IMR-90 (cell line): ENCODE measurements around the gene PCP2. TPM values are rescaled to one million over a fixed set of nuclear protein-coding genes. Genes with fewer than 3 reads are reported as not detected.
A peak's percentile ranks its signal among the peaks of the same experiment; 100 is the strongest.

Experiments
- ATAC-seq: fragments of 200-7000 bp; cut with Tn5 transposase; 2 replicates; pipeline ENCODE4 v1.9.1; 2020; ENCODE audit warnings: low read depth, mild to moderate bottlenecking, moderate library complexity
- BruUV-seq: library from RNA; stranded (reverse); fragments of 400-500 nt; replicated peaks from 2 replicates; lab custom pipeline; 2021; lab: Mats Ljungman, UMichigan
- CTCF ChIA-PET: fragments of 300-600 bp; formaldehyde crosslinking; extraction: SDS; loops from one replicate; lab custom pipeline; 2021; ENCODE audit warnings: antibody characterized with exemption; lab: Yijun Ruan, JAX
- POLR2A ChIA-PET: fragments of 300-600 bp; sonication (Branson Sonifier 250); formaldehyde crosslinking; loops from one replicate; lab custom pipeline; 2022; ENCODE audit warnings: antibody characterized with exemption; ENCODE audit not compliant: unreplicated experiment; lab: Charles Lee
- DNase-seq: peaks from one replicate; pipeline ENCODE4 v3.0.0; 2013
- H2AFZ ChIP-seq: replicated peaks from 2 replicates; pipeline ENCODE3; 2013; ENCODE audit warnings: low read length, mild to moderate bottlenecking; ENCODE audit not compliant: poor library complexity
- H2AK5ac ChIP-seq: 2 replicates; pipeline ENCODE4 v1.6.1; 2013; ENCODE audit warnings: low read depth, low read length, inconsistent platforms
- H2AK9ac ChIP-seq: replicated peaks from 2 replicates; pipeline ENCODE3; 2013; ENCODE audit warnings: mild to moderate bottlenecking, low read depth, low read length, moderate library complexity; ENCODE audit not compliant: poor library complexity
- H2BK120ac ChIP-seq: 2 replicates; pipeline ENCODE4 v1.6.1; 2013; ENCODE audit warnings: low read depth, low read length, inconsistent platforms
- H2BK15ac ChIP-seq: 3 replicates; pipeline ENCODE4 v1.6.1; 2013; ENCODE audit warnings: low read depth, low read length, inconsistent platforms
- H2BK20ac ChIP-seq: 2 replicates; pipeline ENCODE4 v1.6.1; 2013; ENCODE audit warnings: low read depth, mild to moderate bottlenecking, inconsistent platforms, low read length, moderate library complexity
- H2BK5ac ChIP-seq: 2 replicates; pipeline ENCODE4 v1.6.1; 2013; ENCODE audit warnings: mild to moderate bottlenecking, low read depth, low read length, inconsistent platforms; ENCODE audit not compliant: poor library complexity, severe bottlenecking
- H3K14ac ChIP-seq: replicated peaks from 2 replicates; pipeline ENCODE4 v1.6.1; 2013; ENCODE audit warnings: low read depth, low read length, inconsistent platforms
- H3K18ac ChIP-seq: 2 replicates; pipeline ENCODE4 v1.6.1; 2013; ENCODE audit warnings: low read depth, low read length, control low read depth
- H3K23ac ChIP-seq: 2 replicates; pipeline ENCODE4 v1.6.1; 2013; ENCODE audit warnings: low read depth, low read length, inconsistent platforms
- H3K27ac ChIP-seq: 2 replicates; pipeline ENCODE4 v1.5.1; 2013; ENCODE audit warnings: mild to moderate bottlenecking, control low read depth, low read length; ENCODE audit not compliant: insufficient read depth
- H3K27me3 ChIP-seq: 2 replicates; pipeline ENCODE4 v1.6.1; 2013; ENCODE audit warnings: low read length; ENCODE audit not compliant: control insufficient read depth, insufficient read depth
- H3K36me3 ChIP-seq: 2 replicates; pipeline ENCODE4 v1.6.1; 2013; ENCODE audit warnings: low read length, mixed read lengths; ENCODE audit not compliant: control insufficient read depth, insufficient read depth
- H3K4ac ChIP-seq: 2 replicates; pipeline ENCODE4 v1.6.1; 2013; ENCODE audit warnings: low read depth, low read length, inconsistent platforms
- H3K4me1 ChIP-seq: 2 replicates; pipeline ENCODE4 v1.6.1; 2013; ENCODE audit warnings: low read length, mixed read lengths; ENCODE audit not compliant: control insufficient read depth, insufficient read depth
- H3K4me2 ChIP-seq: 2 replicates; pipeline ENCODE4 v1.6.1; 2013; ENCODE audit warnings: low read depth, mild to moderate bottlenecking, control low read depth, low read length, moderate library complexity
- H3K4me3 ChIP-seq: 2 replicates; pipeline ENCODE4 v1.5.1; 2013; ENCODE audit warnings: low read depth, mild to moderate bottlenecking, control low read depth, low read length, moderate library complexity; ENCODE audit not compliant: insufficient read depth
- H3K56ac ChIP-seq: 2 replicates; pipeline ENCODE4 v1.6.1; 2013; ENCODE audit warnings: low read length, inconsistent platforms; ENCODE audit not compliant: insufficient read depth; ENCODE audit errors: extremely low read depth
- H3K79me1 ChIP-seq, 2 experiments: 2 replicates each; pipeline ENCODE4 v1.6.1; 2013; ENCODE audit warnings: low read length in 2 of 2, inconsistent platforms in 1 of 2, low read depth in 1 of 2
- H3K9ac ChIP-seq: 2 replicates; pipeline ENCODE4 v1.6.1; 2013; ENCODE audit warnings: low read depth, low read length, control low read depth
- H3K9me1 ChIP-seq: 2 replicates; pipeline ENCODE4 v1.6.1; 2013; ENCODE audit warnings: low read length, inconsistent platforms; ENCODE audit not compliant: insufficient read depth
- H3K9me3 ChIP-seq: 2 replicates; pipeline ENCODE4 v1.6.1; 2013; ENCODE audit warnings: low read length; ENCODE audit not compliant: control insufficient read depth, insufficient read depth
- H4K20me1 ChIP-seq: 2 replicates; pipeline ENCODE4 v1.6.1; 2013; ENCODE audit warnings: low read length, inconsistent platforms; ENCODE audit not compliant: insufficient read depth
- H4K5ac ChIP-seq: 2 replicates; pipeline ENCODE4 v1.6.1; 2013; ENCODE audit warnings: mild to moderate bottlenecking, low read depth, low read length, control low read depth
- H4K8ac ChIP-seq, 2 experiments: 2 replicates each; pipeline ENCODE4 v1.6.1; 2013; ENCODE audit warnings: low read depth in 2 of 2, low read length in 2 of 2, control low read depth in 1 of 2, inconsistent platforms in 1 of 2
- H4K91ac ChIP-seq: 2 replicates; pipeline ENCODE4 v1.6.1; 2013; ENCODE audit warnings: low read depth, low read length, inconsistent platforms; ENCODE audit not compliant: insufficient read depth
- FOS ChIP-seq: fragments of 150-350 bp; IDR thresholded peaks from 2 replicates; pipeline ENCODE4 v1.6.1; 2016; ENCODE audit warnings: low read depth, low read length
- MAFK ChIP-seq: IDR thresholded peaks from 2 replicates; pipeline ENCODE4 v1.6.1; 2012; ENCODE audit warnings: low read depth, low read length, improper control_type of control experiment
- MXI1 ChIP-seq: IDR thresholded peaks from 2 replicates; pipeline ENCODE4 v1.6.1; 2012; ENCODE audit warnings: low read depth, mild to moderate bottlenecking, low read length, moderate library complexity, borderline replicate concordance
- NFE2L2 ChIP-seq: fragments of 150-350 bp; IDR thresholded peaks from 2 replicates; pipeline ENCODE4 v1.6.1; 2016; ENCODE audit warnings: low read depth, mild to moderate bottlenecking, low read length
- RAD21 ChIP-seq: IDR thresholded peaks from 2 replicates; pipeline ENCODE4 v1.6.1; 2012; ENCODE audit warnings: low read length, improper control_type of control experiment
- RCOR1 ChIP-seq: IDR thresholded peaks from 2 replicates; pipeline ENCODE4 v1.6.1; 2012; ENCODE audit warnings: mild to moderate bottlenecking, low read length, improper control_type of control experiment; ENCODE audit not compliant: insufficient replicate concordance
- WGBS, 2 experiments: methylation state at CpG; one replicate each; pipeline versions ENCODE4 v1.1.5 to v1.1.7; 2013; ENCODE audit warnings: missing lambda C conversion rate in 2 of 2; ENCODE audit not compliant: insufficient read length in 1 of 2; ENCODE audit errors: extremely low coverage in 2 of 2; 5-methylcytosine and 5-hydroxymethylcytosine counted together
- dilution Hi-C: fragments of 300-500 bp; cut with HindIII; formaldehyde crosslinking; loops from one replicate; pipeline ENCODE4 v1.14.3; 2018; ENCODE audit warnings: low sequenced_read_pairs; ENCODE audit not compliant: unreplicated experiment
- in situ Hi-C: fragments of 300-500 bp; cut with MboI; formaldehyde crosslinking; loops from 3 replicates; pipeline ENCODE4 v1.14.3; 2019; ENCODE audit warnings: low sequenced_read_pairs, inconsistent platforms, mixed read lengths
- intact Hi-C: fragments of 100-400 bp; cut with micrococcal nuclease; formaldehyde crosslinking; loops from 2 replicates; pipeline ENCODE4 v1.10.0; 2022
- polyA plus RNA-seq, 3 experiments: library from polyadenylated mRNA; depleted of rRNA; stranded (reverse); fragments of >200 nt; gene quantifications; 2 replicates each; pipeline ENCODE4 v1.2.3, GENCODE V29; 2012; ENCODE audit warnings: low replicate concordance in 1 of 3
- total RNA-seq: library from RNA; depleted of rRNA; stranded (reverse); fragments of >200 nt; gene quantifications from 2 replicates; pipeline ENCODE4 v1.2.3, GENCODE V29; 2012
- TF ChIP-seq, protein P1 (sequence below): fragments of 150-350 bp; IDR thresholded peaks from 2 replicates; pipeline ENCODE4 v1.6.1; 2017; ENCODE audit warnings: mild to moderate bottlenecking, antibody characterized with exemption, low read length, low read depth

Gene PCP2
- total and polyA plus RNA-seq, 2 of the 4 experiments (the other 2 are of a cell fraction): not detected

DNA sequence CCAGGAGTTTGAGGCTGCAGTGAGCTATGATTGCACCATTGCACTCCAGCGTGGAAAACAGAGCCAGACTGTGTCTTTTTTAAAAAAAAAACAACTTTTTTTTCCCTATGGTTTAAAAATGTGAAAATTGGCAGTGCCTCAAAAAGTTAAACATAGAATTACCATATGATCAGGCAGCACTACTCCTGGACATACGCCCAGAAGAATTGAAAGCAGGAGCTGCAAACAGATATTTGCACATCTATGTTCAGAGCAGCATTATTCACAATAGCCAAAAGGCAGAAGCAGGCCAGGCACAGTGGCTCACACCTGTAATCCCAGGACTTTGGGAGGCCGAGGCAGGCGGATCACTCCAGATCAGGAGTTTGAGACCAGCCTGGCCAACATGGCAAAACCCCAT, 31.6 kb upstream of the PCP2 start:
- no peak overlapping the region for H3K18ac ChIP-seq
- ATAC-seq (peak; percentile 60), DNase-seq (peak; percentile 73)
- no peaks in the 10 kb centered on the region for H3K79me1 ChIP-seq
- CTCF ChIA-PET: no interaction called here
- H2BK5ac ChIP-seq: no peak overlapping the region
- H2AFZ ChIP-seq: no peak overlapping the region
- no peaks in the 10 kb centered on the region for H3K36me3 ChIP-seq
- POLR2A ChIA-PET: no interaction called here
- no peak overlapping the region for H2BK120ac ChIP-seq
- no peak overlapping the region for H3K27ac ChIP-seq
- peaks cover 15% of the 10 kb centered on the region for H3K27me3 ChIP-seq
- H3K9ac ChIP-seq: no peak overlapping the region
- no peak overlapping the region for H3K4me2 ChIP-seq
- TF ChIP-seq MXI1: no peak
- TF ChIP-seq RCOR1: no peak
- TF ChIP-seq, protein P1, sequence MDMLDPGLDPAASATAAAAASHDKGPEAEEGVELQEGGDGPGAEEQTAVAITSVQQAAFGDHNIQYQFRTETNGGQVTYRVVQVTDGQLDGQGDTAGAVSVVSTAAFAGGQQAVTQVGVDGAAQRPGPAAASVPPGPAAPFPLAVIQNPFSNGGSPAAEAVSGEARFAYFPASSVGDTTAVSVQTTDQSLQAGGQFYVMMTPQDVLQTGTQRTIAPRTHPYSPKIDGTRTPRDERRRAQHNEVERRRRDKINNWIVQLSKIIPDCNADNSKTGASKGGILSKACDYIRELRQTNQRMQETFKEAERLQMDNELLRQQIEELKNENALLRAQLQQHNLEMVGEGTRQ: no peak
- TF ChIP-seq MAFK: no peak
- no peak for TF ChIP-seq RAD21
- TF ChIP-seq NFE2L2: no peak
- no peak for TF ChIP-seq FOS
- H2BK15ac ChIP-seq: no peak overlapping the region
- H3K9me3 ChIP-seq: no peaks in the 10 kb centered on the region
- no peak overlapping the region for H3K23ac ChIP-seq
- no peak overlapping the region for H4K91ac ChIP-seq
- H4K5ac ChIP-seq: no peak overlapping the region
- no peak overlapping the region for H3K4ac ChIP-seq
- no peak overlapping the region for H3K4me3 ChIP-seq
- H3K56ac ChIP-seq: no peak overlapping the region
- intact Hi-C loops (no loop called here), dilution Hi-C loops (no loop called here), in situ Hi-C loops (no loop called here)
- WGBS, 2 experiments: 0% methylated on average over 1 of the region's 4 CpGs; no CpG with 5 or more reads in 1 of the 2 experiments
- no peak overlapping the region for H4K8ac ChIP-seq
- H4K20me1 ChIP-seq: no peaks in the 10 kb centered on the region
- H2AK9ac ChIP-seq: no peak overlapping the region
- no peak overlapping the region for H2BK20ac ChIP-seq
- H2AK5ac ChIP-seq: no peak overlapping the region
- BruUV-seq: no TSS peak
- H3K14ac ChIP-seq: no peak overlapping the region
- H3K9me1 ChIP-seq: no peaks in the 10 kb centered on the region
- H3K4me1 ChIP-seq: no peaks in the 10 kb centered on the region
